ENCODE results near the gene LMF2.

GRCh38 chr22:50481440-50482106 lies 25.9 kb downstream of the LMF2 start, which contains the start of gene ADM2:
- TF ChIP-seq CTCF (IDR thresholded peaks at IDR 0.05): no peak
- no peak for TF ChIP-seq POLR2A (IDR thresholded peaks at IDR 0.05)

Measured in esophagus squamous epithelium (tissue), 4 donors.